HG02642 (cell line): ENCODE results near the gene UBE2QL1.

Experiments
- ATAC-seq: cut with Tn5 transposase; IDR thresholded peaks from one replicate; pipeline ENCODE4 v1.9.1; 2021; ENCODE audit warnings: mild to moderate bottlenecking; ENCODE audit not compliant: unreplicated experiment, poor library complexity

Gene UBE2QL1

GRCh38 chr5:6452622-6453504 is 4.2 kb downstream of the UBE2QL1 start:
- no peak for ATAC-seq

- no peak for ATAC-seq
Measured at GRCh38 chr5:6453937-6454560, 5.4 kb downstream of the UBE2QL1 start.

- ATAC-seq = no peak
Measured at GRCh38 chr5:6454628-6455053, 6.0 kb downstream of the UBE2QL1 start.

GRCh38 chr5:6455571-6456200 is 7.0 kb downstream of the UBE2QL1 start:
- no peak for ATAC-seq

GRCh38 chr5:6456766-6457370 is 8.2 kb downstream of the UBE2QL1 start:
- ATAC-seq = no peak

GRCh38 chr5:6457592-6457991 is 8.9 kb downstream of the UBE2QL1 start:
- ATAC-seq = no peak

GRCh38 chr5:6458833-6459232 is 10.2 kb downstream of the UBE2QL1 start:
- no peak for ATAC-seq

GRCh38 chr5:6459896-6460295 is 11.2 kb downstream of the UBE2QL1 start:
- ATAC-seq = no peak

GRCh38 chr5:6461006-6461405 is 12.3 kb downstream of the UBE2QL1 start:
- ATAC-seq = no peak

GRCh38 chr5:6461793-6462650 is 13.4 kb downstream of the UBE2QL1 start:
- no peak for ATAC-seq

GRCh38 chr5:6462671-6463070 is 14.0 kb downstream of the UBE2QL1 start:
- ATAC-seq = no peak

- no peak for ATAC-seq
Measured at GRCh38 chr5:6464441-6464840, 15.8 kb downstream of the UBE2QL1 start.

- ATAC-seq = no peak
Measured at GRCh38 chr5:6465831-6466790, 17.5 kb downstream of the UBE2QL1 start.

GRCh38 chr5:6466975-6467567 is 18.4 kb downstream of the UBE2QL1 start:
- ATAC-seq = no peak

GRCh38 chr5:6467591-6467990 is 18.9 kb downstream of the UBE2QL1 start:
- ATAC-seq = no peak

GRCh38 chr5:6468104-6468503 is 19.4 kb downstream of the UBE2QL1 start:
- no peak for ATAC-seq

- ATAC-seq = no peak
Measured at GRCh38 chr5:6468870-6469269, 20.2 kb downstream of the UBE2QL1 start.

- ATAC-seq = no peak
Measured at GRCh38 chr5:6469836-6470235, 21.2 kb downstream of the UBE2QL1 start.
